Fibroblast of villous mesenchyme (primary cell): ENCODE data around the gene HFM1. TPM values are rescaled to one million over a fixed set of nuclear protein-coding genes. Genes with fewer than 3 reads are reported as not detected.
"Not testable (repeated sequence)": the region's sequence is repeated elsewhere in the genome, so short reads cannot be mapped to it uniquely, and the experiment has no call there.

Source experiments
- DNase-seq: peaks from one replicate; pipeline ENCODE4 v3.0.0-alpha.2; 2010; ENCODE audit warnings: low read depth
- H3K4me3 ChIP-seq: 2 replicates; pipeline ENCODE4 v1.5.1; 2011; ENCODE audit warnings: low read depth, mild to moderate bottlenecking, low read length
- total RNA-seq: library from RNA; depleted of rRNA; stranded (reverse); fragments of >200 nt; gene quantifications from 2 replicates; pipeline ENCODE4 v1.2.3, GENCODE V29; 2012
- TF ChIP-seq, protein P1 (sequence below): IDR thresholded peaks from 2 replicates; pipeline ENCODE4 v1.5.1; 2012; ENCODE audit warnings: low read depth, mild to moderate bottlenecking, low read length; ENCODE audit not compliant: insufficient read depth

Gene HFM1, protein sequence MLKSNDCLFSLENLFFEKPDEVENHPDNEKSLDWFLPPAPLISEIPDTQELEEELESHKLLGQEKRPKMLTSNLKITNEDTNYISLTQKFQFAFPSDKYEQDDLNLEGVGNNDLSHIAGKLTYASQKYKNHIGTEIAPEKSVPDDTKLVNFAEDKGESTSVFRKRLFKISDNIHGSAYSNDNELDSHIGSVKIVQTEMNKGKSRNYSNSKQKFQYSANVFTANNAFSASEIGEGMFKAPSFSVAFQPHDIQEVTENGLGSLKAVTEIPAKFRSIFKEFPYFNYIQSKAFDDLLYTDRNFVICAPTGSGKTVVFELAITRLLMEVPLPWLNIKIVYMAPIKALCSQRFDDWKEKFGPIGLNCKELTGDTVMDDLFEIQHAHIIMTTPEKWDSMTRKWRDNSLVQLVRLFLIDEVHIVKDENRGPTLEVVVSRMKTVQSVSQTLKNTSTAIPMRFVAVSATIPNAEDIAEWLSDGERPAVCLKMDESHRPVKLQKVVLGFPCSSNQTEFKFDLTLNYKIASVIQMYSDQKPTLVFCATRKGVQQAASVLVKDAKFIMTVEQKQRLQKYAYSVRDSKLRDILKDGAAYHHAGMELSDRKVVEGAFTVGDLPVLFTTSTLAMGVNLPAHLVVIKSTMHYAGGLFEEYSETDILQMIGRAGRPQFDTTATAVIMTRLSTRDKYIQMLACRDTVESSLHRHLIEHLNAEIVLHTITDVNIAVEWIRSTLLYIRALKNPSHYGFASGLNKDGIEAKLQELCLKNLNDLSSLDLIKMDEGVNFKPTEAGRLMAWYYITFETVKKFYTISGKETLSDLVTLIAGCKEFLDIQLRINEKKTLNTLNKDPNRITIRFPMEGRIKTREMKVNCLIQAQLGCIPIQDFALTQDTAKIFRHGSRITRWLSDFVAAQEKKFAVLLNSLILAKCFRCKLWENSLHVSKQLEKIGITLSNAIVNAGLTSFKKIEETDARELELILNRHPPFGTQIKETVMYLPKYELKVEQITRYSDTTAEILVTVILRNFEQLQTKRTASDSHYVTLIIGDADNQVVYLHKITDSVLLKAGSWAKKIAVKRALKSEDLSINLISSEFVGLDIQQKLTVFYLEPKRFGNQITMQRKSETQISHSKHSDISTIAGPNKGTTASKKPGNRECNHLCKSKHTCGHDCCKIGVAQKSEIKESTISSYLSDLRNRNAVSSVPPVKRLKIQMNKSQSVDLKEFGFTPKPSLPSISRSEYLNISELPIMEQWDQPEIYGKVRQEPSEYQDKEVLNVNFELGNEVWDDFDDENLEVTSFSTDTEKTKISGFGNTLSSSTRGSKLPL (N-terminal part only)
- total RNA-seq, result under 0.01 TPM in 2 replicates

DNA sequence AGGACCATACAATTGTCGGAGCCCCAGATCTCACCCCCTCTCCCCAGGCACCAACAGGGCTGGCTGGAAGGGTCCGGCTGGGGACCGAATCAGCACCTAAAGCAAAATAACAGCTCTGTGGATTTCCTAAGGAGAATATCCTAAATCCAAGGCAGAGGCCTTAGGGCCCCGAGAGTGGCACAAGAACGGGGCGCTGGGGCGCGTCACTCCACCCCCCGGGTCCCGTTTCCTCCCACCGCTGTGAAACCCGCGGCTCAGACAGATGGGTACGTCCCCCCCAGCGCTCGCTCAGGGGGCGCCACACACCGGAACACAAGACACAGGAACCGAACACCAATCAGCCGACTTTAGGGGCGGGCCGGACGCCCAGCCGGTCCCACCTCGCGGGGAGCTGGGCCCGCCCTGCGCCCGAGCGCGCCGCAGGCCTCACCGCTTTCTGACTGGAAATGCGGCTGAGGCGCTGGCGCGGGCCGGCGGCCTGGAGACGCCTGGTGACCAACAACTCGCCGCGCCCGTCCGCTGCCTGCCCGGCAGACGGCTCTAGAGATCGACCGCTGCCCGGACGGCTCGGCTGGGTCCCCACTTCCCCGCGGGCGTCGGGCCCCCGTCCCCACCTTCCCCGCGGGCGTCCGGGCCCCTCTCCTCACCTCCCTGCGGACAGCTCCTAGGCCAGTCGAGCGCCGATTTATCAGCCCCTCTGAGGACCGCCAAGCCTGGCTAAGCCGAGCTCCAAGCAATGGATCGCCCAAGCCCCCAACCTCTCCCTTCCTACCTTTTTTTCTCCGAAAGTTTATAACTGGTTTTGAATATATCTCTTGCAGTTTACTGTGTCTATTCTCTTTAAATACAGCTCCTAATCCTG lies at the start of gene HFM1:
Gene HFM1 (minus strand): TSS at position 687 of the 862 bp plus-strand sequence. CDS start 3,755 bp downstream, outside the sequence.
- H3K4me3 ChIP-seq, result peak within 1 kb of the TSS; percentile 67
- DNase-seq, result peak; percentile 62
- TF ChIP-seq, protein P1, sequence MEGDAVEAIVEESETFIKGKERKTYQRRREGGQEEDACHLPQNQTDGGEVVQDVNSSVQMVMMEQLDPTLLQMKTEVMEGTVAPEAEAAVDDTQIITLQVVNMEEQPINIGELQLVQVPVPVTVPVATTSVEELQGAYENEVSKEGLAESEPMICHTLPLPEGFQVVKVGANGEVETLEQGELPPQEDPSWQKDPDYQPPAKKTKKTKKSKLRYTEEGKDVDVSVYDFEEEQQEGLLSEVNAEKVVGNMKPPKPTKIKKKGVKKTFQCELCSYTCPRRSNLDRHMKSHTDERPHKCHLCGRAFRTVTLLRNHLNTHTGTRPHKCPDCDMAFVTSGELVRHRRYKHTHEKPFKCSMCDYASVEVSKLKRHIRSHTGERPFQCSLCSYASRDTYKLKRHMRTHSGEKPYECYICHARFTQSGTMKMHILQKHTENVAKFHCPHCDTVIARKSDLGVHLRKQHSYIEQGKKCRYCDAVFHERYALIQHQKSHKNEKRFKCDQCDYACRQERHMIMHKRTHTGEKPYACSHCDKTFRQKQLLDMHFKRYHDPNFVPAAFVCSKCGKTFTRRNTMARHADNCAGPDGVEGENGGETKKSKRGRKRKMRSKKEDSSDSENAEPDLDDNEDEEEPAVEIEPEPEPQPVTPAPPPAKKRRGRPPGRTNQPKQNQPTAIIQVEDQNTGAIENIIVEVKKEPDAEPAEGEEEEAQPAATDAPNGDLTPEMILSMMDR, result no peak

GRCh38 chr1:91454136-91454535 lies 49.5 kb upstream of the HFM1 start:
- no peak overlapping the region for H3K4me3 ChIP-seq
- TF ChIP-seq, protein P1, result no peak
- DNase-seq, result no peak

GRCh38 chr1:91450260-91450659 lies 45.6 kb upstream of the HFM1 start:
- TF ChIP-seq, protein P1, result no peak
- DNase-seq, result peak; percentile 20
- no peak overlapping the region for H3K4me3 ChIP-seq

DNA sequence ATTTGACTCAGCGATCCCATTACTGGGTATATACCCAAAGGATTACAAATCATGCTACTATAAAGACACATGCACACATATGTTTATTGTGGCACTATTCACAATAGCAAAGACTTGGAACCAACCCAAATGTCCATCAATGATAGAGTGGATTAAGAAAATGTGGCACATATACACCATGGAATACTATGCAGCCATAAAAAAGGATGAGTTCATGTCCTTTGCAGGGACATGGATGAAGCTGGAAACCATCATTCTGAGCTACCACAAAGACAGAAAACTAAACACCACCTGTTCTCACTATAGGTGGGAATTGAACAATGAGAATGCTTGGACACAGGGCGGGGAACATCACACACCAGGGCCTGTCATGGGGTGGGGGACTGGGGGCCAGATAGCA lies 43.1 kb upstream of the HFM1 start:
- H3K4me3 ChIP-seq, DNase-seq: not testable (repeated sequence)

DNA sequence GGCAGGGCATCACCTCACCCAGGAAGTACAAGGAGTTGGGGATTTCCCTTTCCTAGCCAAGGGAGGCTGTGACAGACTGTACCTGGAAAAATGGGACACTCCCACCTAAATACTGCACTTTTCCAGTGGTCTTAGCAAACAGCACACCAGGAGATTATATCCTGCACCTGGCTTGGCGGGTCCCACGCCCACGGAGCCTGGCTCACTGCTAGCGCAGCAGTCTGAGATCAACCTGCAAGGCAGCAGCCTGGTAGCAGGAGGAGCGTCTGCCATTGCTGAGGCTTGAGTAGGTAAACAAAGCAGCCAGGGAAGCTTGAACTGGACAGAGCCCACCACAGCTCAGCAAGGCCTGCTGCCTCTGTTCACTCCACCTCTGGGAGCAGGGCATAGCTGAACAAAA lies 37.3 kb upstream of the HFM1 start:
- H3K4me3 ChIP-seq, DNase-seq: not testable (repeated sequence)

- TF ChIP-seq, protein P1, result peak; percentile 31
- peak; percentile 9 for DNase-seq
- no peak overlapping the region for H3K4me3 ChIP-seq
Measured at GRCh38 chr1:91440847-91441246, 36.2 kb upstream of the HFM1 start.

- no peak overlapping the region for H3K4me3 ChIP-seq
- TF ChIP-seq, protein P1, result no peak
- no peak for DNase-seq
Measured at GRCh38 chr1:91439016-91439415, 34.4 kb upstream of the HFM1 start.
